K562 (cell line): ENCODE data around the gene PFDN2. TPM values are rescaled to one million over a fixed set of nuclear protein-coding genes. Genes with fewer than 3 reads are reported as not detected.

ENCODE experiments used
- ATAC-seq: fragments of 200-7000 bp; cut with Tn5 transposase; 3 replicates; pipeline ENCODE4 v1.9.1; 2020; ENCODE audit warnings: moderate library complexity
- BruUV-seq: library from RNA; stranded (reverse); fragments of 400-500 nt; replicated peaks from 2 replicates; lab custom pipeline; 2021; lab: Mats Ljungman, UMichigan
- CTCF ChIA-PET: fragments of 300-600 bp; formaldehyde crosslinking; extraction: SDS; loops from one replicate; lab custom pipeline; 2021; ENCODE audit warnings: low intra/inter-chr PET ratio; lab: Yijun Ruan, JAX
- POLR2A ChIA-PET: fragments of 300-600, 350-650 bp; sonication (Branson Sonifier 250); formaldehyde crosslinking; extraction: SDS; loops from one replicate; lab custom pipeline; 2021; ENCODE audit warnings: antibody characterized with exemption, inconsistent platforms; lab: Yijun Ruan, JAX
- DNase-seq, 4 experiments: peaks; one replicate each; pipeline versions ENCODE4 v3.0.0 to v3.0.0-alpha.2; 2011 to 2018; ENCODE audit warnings: low spot score in 3 of 4, mixed read lengths in 3 of 4; ENCODE audit errors: extremely low read depth in 1 of 4
- FAIRE-seq: peaks from 2 replicates; lab custom pipeline; 2011; peaks lifted over from hg19 to GRCh38; lab: Jason Lieb, UNC
- H2AFZ ChIP-seq: 2 replicates; pipeline ENCODE4 v1.6.0; 2011; ENCODE audit warnings: low read depth, low read length, control low read depth, inconsistent platforms
- H3K27ac ChIP-seq: fragments of 200-600 bp; 3 replicates; pipeline ENCODE4 v1.8.0; 2011; ENCODE audit warnings: low read depth, mild to moderate bottlenecking, control low read depth, inconsistent platforms, low read length, moderate library complexity, mixed read lengths; ENCODE audit errors: extremely low read depth
- H3K27me3 ChIP-seq, 2 experiments: fragments of 300-600 bp in 1 of 2; 2 replicates in 1 of 2; 3 replicates in 1 of 2; pipeline versions ENCODE4 v1.6.0 to v1.8.0; 2011; ENCODE audit warnings: inconsistent platforms in 2 of 2, low read length in 2 of 2, mild to moderate bottlenecking in 1 of 2, mixed read lengths in 1 of 2, moderate library complexity in 1 of 2; ENCODE audit not compliant: control insufficient read depth in 2 of 2, insufficient read depth in 2 of 2
- H3K36me3 ChIP-seq: fragments of 300-600 bp; 3 replicates; pipeline ENCODE4 v1.8.0; 2011; ENCODE audit warnings: mild to moderate bottlenecking, low read length, inconsistent platforms; ENCODE audit not compliant: control insufficient read depth, insufficient read depth
- H3K4me1 ChIP-seq, 2 experiments: fragments of 200-600 bp in 1 of 2; replicated peaks in 1 of 2; 2 replicates in 1 of 2; 3 replicates in 1 of 2; pipeline versions ENCODE4 v1.5.1 to v1.8.0; 2011; ENCODE audit warnings: inconsistent platforms in 2 of 2, low read length in 2 of 2, mild to moderate bottlenecking in 1 of 2, mixed read lengths in 1 of 2, moderate library complexity in 1 of 2; ENCODE audit not compliant: control insufficient read depth in 2 of 2, insufficient read depth in 2 of 2
- H3K4me2 ChIP-seq: 2 replicates; pipeline ENCODE4 v1.6.1; 2011; ENCODE audit warnings: low read length, control low read depth, inconsistent platforms, mixed read lengths; ENCODE audit not compliant: insufficient read depth
- H3K4me3 ChIP-seq: fragments of 200-600 bp; sonication (generic), shearing (Covaris generic); 2 replicates; pipeline ENCODE4 v1.5.1; 2016; ENCODE audit warnings: control low read depth, inconsistent platforms
- H3K79me2 ChIP-seq: fragments of 200-600 bp; 3 replicates; pipeline ENCODE4 v1.8.0; 2011; ENCODE audit warnings: low read length, inconsistent platforms; ENCODE audit not compliant: control insufficient read depth, insufficient read depth
- H3K9ac ChIP-seq, 2 experiments: 2 replicates each; pipeline versions ENCODE4 v1.6.0 to v1.6.1; 2011; ENCODE audit warnings: low read depth in 2 of 2, low read length in 2 of 2, control low read depth in 1 of 2, inconsistent platforms in 1 of 2, mild to moderate bottlenecking in 1 of 2, mixed read lengths in 1 of 2; ENCODE audit not compliant: insufficient read depth in 1 of 2
- H3K9me1 ChIP-seq: one replicate; pipeline ENCODE4 v1.6.0; 2011; ENCODE audit warnings: inconsistent platforms, mild to moderate bottlenecking, low read length, moderate library complexity; ENCODE audit not compliant: control insufficient read depth, insufficient read depth
- H3K9me3 ChIP-seq: replicated peaks from 2 replicates; pipeline ENCODE4 v1.5.1; 2011; ENCODE audit warnings: low read depth, low read length, inconsistent platforms; ENCODE audit not compliant: control insufficient read depth, insufficient read depth
- H4K20me1 ChIP-seq: replicated peaks from 2 replicates; pipeline ENCODE4 v1.6.1; 2011; ENCODE audit warnings: low read length, inconsistent platforms, mixed read lengths; ENCODE audit not compliant: control insufficient read depth, insufficient read depth
- CHAMP1 ChIP-seq: fragments of 450-650 bp; IDR thresholded peaks from 2 replicates; pipeline ENCODE4 v1.6.1; 2016; ENCODE audit warnings: mild to moderate bottlenecking
- EGR1 ChIP-seq: fragments of 450-650 bp; conservative IDR thresholded peaks from 2 replicates; pipeline ENCODE4 v1.6.1; 2017; ENCODE audit warnings: mild to moderate bottlenecking
- EHMT2 ChIP-seq: fragments of 450-650 bp; IDR thresholded peaks from 2 replicates; pipeline ENCODE4 v1.6.1; 2018; ENCODE audit warnings: antibody characterized with exemption
- MNT ChIP-seq, 2 experiments: fragments of 450-650 bp; conservative IDR thresholded peaks; 2 replicates each; pipeline ENCODE4 v1.6.1; 2017; ENCODE audit warnings: mild to moderate bottlenecking in 2 of 2, moderate library complexity in 2 of 2
- SMARCA5 ChIP-seq: fragments of 450-650 bp; IDR thresholded peaks from 2 replicates; pipeline ENCODE4 v1.6.1; 2016
- ZNF780A ChIP-seq: fragments of 250-450 bp; sonication (Bioruptor Pico); IDR thresholded peaks from 2 replicates; pipeline ENCODE4 v1.5.0; 2021; ENCODE audit warnings: mild to moderate bottlenecking
- WGBS: fragments of 100-300 bp; shearing (Covaris generic); methylation state at CpG from one replicate; pipeline ENCODE4 v1.1.6; 2016; ENCODE audit warnings: low coverage, mixed read lengths; ENCODE audit not compliant: insufficient coverage; ENCODE audit errors: missing lambda C conversion rate; 5-methylcytosine and 5-hydroxymethylcytosine counted together
- in situ Hi-C: fragments of 300-500 bp; cut with MboI; formaldehyde crosslinking; loops from 4 replicates; pipeline ENCODE4 v1.15.0; 2018; ENCODE audit warnings: inconsistent platforms, mixed read lengths
- intact Hi-C: fragments of 100-400 bp; cut with micrococcal nuclease; formaldehyde crosslinking; loops from 2 replicates; pipeline ENCODE4 v1.14.2; 2022
- polyA plus RNA-seq, 8 experiments: library from polyadenylated mRNA; depleted of rRNA in 4 of 8; stranded (reverse) in 5 of 8; unstranded in 3 of 8; fragments of >200 nt; fragmentation: Nextera tagmentation in 2 of 8; fragmentation: Illumina TruSeq in 1 of 8; extraction: Ambion mirVana in 2 of 8; extraction: Trizol in 1 of 8; gene quantifications; 2 replicates each; pipeline versions ENCODE4 v1.2.1 to v1.2.3, GENCODE V29; 2011 to 2014; ENCODE audit warnings: inconsistent platforms in 1 of 8, missing spikeins in 1 of 8
- total RNA-seq, 7 experiments: library from RNA; depleted of rRNA in 6 of 7; stranded (reverse); fragments of >200 nt in 6 of 7; fragmentation: Illumina TruSeq in 2 of 7; extraction: Trizol in 2 of 7; gene quantifications; 2 replicates each; pipeline versions ENCODE4 v1.2.1 to v1.2.3, GENCODE V29; 2011 to 2021; ENCODE audit warnings: low replicate concordance in 1 of 7

Gene PFDN2
- total and polyA plus RNA-seq, 9 of the 15 experiments (the other 6 are each of a cell fraction or from before 2014, with no cell fraction given): 50.2 to 361 (median 144) TPM

- BruUV-seq: no TSS peak
- CTCF ChIA-PET: no interaction called here
- H3K27ac ChIP-seq: no peak overlapping the region
- TF ChIP-seq EGR1 (peak; percentile 24; the same call in 1 of the 2 replicates), MNT (conservative IDR thresholded peaks at IDR 0.05) (no peak), EHMT2 (0 out of 2 replicates have a peak, but pooled peaks have one; percentile 28), SMARCA5 (0 out of 2 replicates have a peak, but pooled peaks have one; percentile 21), ZNF780A (no peak), CHAMP1 (no peak)
- TF ChIP-seq, all 486 proteins: peak for 3
- no peaks in the 10 kb centered on the region for H3K79me2 ChIP-seq
- no peaks in the 10 kb centered on the region for H4K20me1 ChIP-seq
- intact Hi-C loops: no loop called here
- H3K9ac ChIP-seq: peak overlapping the region in 1 of 2 experiments; percentile 50; a peak in 1 of 4 replicates
- in situ Hi-C loops: no loop called here
- H3K4me1 ChIP-seq: peaks cover 0 to 3% of the 10 kb centered on the region in 2 experiments; a peak in 2 of 5 replicates
- peak; percentile 78 for ATAC-seq
- H3K36me3 ChIP-seq: no peaks in the 10 kb centered on the region
- peak overlapping the region; percentile 46 for H2AFZ ChIP-seq
- H3K4me2 ChIP-seq: no peak overlapping the region
- POLR2A ChIA-PET: interaction anchor here (1.0 to 1.2 kb wide), 2 partner anchors 12 to 14 kb away, joined by 6 to 7 read pairs; partner anchors contain the start of gene USF1
- H3K9me3 ChIP-seq: no peaks in the 10 kb centered on the region
- H3K4me3 ChIP-seq: no peak overlapping the region
- WGBS: 14% methylated on average over 5 of the region's 6 CpGs
- no peak for FAIRE-seq
- H3K9me1 ChIP-seq: no peaks in the 10 kb centered on the region
- DNase-seq: no peak
- H3K27me3 ChIP-seq: no peaks in the 10 kb centered on the region; a peak in 1 of 5 replicates
These were observed 58.5 kb downstream of the PFDN2 start for GRCh38 chr1:161059293-161059692.
